ENCODE measurements around the gene RNF182. TPM values are rescaled to one million over a fixed set of nuclear protein-coding genes. Genes with fewer than 3 reads are reported as not detected.

RNF182 gene
- total and polyA plus RNA-seq, 2 donors (not counting 3 experiments of a cell fraction or from before 2014, with no cell fraction given): 0.43 to 0.93 TPM

DNA sequence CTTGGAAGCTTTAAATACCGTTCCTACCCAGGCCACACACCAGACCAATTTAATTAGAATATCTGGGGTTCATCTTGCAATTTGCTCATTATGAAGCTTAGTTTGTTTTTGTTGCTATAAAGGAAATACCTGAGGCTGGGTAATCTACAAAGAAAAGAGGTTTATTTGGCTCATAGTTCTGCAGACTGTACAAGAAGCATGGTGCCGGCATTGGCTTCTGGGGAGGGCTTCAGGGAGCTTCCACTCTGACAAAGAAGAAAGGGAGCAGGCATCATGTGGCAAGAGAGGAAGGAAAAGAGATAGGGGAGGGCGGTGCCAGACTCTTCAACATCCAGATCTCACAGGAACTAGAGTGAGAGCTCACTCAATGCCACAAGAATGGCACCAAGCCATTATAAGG lies 73.6 kb downstream of the RNF182 start:
- dilution Hi-C loops (cut with MboI; ENCODE audit: extremely low pct_ligation_motif_present, low sequenced_read_pairs): no loop called here
- Histone ChIP-seq H3K27me3 (ENCODE audit: control insufficient read depth in 2 of 2, insufficient read depth in 2 of 2, low read length in 2 of 2) (no peaks in the 10 kb centered on the region), H3K9me3 (replicated peaks; ENCODE audit: control insufficient read depth, insufficient read depth, low read length) (no peaks in the 10 kb centered on the region), H4K20me1 (replicated peaks; ENCODE audit: control insufficient read depth, extremely low read depth, insufficient read depth, low read length) (no peaks in the 10 kb centered on the region), H3K27ac (ENCODE audit: insufficient read depth, low read depth, low read length) (no peak overlapping the region), H3K4me2 (ENCODE audit: insufficient read depth, low read length) (no peak overlapping the region), H2AFZ (ENCODE audit: low read depth, low read length) (no peak overlapping the region), H3K79me2 (ENCODE audit: control insufficient read depth, insufficient read depth, low read length) (no peaks in the 10 kb centered on the region), H3K4me1 (ENCODE audit: control insufficient read depth, extremely low read depth, insufficient read depth, low read length) (no peaks in the 10 kb centered on the region), H3K36me3 (ENCODE audit: control insufficient read depth in 2 of 2, extremely low read depth in 1 of 2, insufficient read depth in 2 of 2, low read length in 2 of 2) (no peaks in the 10 kb centered on the region), H3K9me1 (replicated peaks; ENCODE audit: control insufficient read depth, extremely low read depth, insufficient read depth, low read length) (no peaks in the 10 kb centered on the region), H3K9ac (replicated peaks; ENCODE audit: extremely low read depth, insufficient read depth, low read length) (no peak overlapping the region), H3K4me3 (replicated peaks in 1 of 3; ENCODE audit: insufficient read depth in 1 of 3, low read depth in 1 of 3, low read length in 3 of 3) (no peak overlapping the region)
- intact Hi-C loops (cut with micrococcal nuclease): no loop called here
- CTCF ChIA-PET: interaction anchor here (1.3 kb wide), 1 partner anchor 48 kb away, joined by 4 read pairs; no protein-coding TSS in a partner anchor
- POLR2A ChIA-PET: no interaction called here
- BruUV-seq (replicated peaks): no TSS peak
- TF ChIP-seq JUN (IDR thresholded peaks at IDR 0.05; ENCODE audit: borderline replicate concordance, insufficient read depth, insufficient read length, low read depth): no peak
- no peak for TF ChIP-seq FOS (IDR thresholded peaks at IDR 0.05; ENCODE audit: borderline replicate concordance, insufficient read depth, low read length)
- TF ChIP-seq MAX (IDR thresholded peaks at IDR 0.05; ENCODE audit: insufficient read depth, insufficient read length): no peak
- FAIRE-seq (no peak), DNase-seq (ENCODE audit: low read depth, low spot score) (no peak)

DNA sequence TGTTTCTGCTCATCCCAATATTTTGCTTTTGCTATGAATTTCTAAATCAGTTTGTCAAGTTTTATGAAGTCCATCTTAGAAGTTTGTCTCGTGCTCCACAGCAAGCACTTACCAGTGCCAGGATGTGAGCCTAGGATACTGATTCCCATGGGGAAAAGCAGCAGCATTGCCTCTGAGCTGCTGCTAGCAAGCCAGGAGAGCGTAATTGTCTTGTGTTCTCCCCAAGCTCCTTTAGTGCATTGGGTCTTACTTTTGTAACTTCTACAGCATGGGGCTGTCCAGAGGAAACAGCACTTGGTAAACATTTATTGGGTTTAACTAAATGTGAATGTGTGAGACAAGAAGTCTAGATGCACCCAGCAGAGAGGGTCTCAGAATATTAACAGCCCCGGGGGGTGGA lies 76.1 kb downstream of the RNF182 start:
- Histone ChIP-seq H3K4me2 (ENCODE audit: insufficient read depth, low read length) (no peak overlapping the region), H3K27me3 (ENCODE audit: control insufficient read depth in 2 of 2, insufficient read depth in 2 of 2, low read length in 2 of 2) (no peaks in the 10 kb centered on the region), H4K20me1 (replicated peaks; ENCODE audit: control insufficient read depth, extremely low read depth, insufficient read depth, low read length) (no peaks in the 10 kb centered on the region), H3K9me1 (replicated peaks; ENCODE audit: control insufficient read depth, extremely low read depth, insufficient read depth, low read length) (no peaks in the 10 kb centered on the region), H3K79me2 (ENCODE audit: control insufficient read depth, insufficient read depth, low read length) (no peaks in the 10 kb centered on the region), H3K27ac (ENCODE audit: insufficient read depth, low read depth, low read length) (no peak overlapping the region), H2AFZ (ENCODE audit: low read depth, low read length) (no peak overlapping the region), H3K9ac (replicated peaks; ENCODE audit: extremely low read depth, insufficient read depth, low read length) (no peak overlapping the region), H3K4me1 (ENCODE audit: control insufficient read depth, extremely low read depth, insufficient read depth, low read length) (no peaks in the 10 kb centered on the region), H3K4me3 (replicated peaks in 1 of 3; ENCODE audit: insufficient read depth in 1 of 3, low read depth in 1 of 3, low read length in 3 of 3) (no peak overlapping the region), H3K36me3 (ENCODE audit: control insufficient read depth in 2 of 2, extremely low read depth in 1 of 2, insufficient read depth in 2 of 2, low read length in 2 of 2) (no peaks in the 10 kb centered on the region), H3K9me3 (replicated peaks; ENCODE audit: control insufficient read depth, insufficient read depth, low read length) (no peaks in the 10 kb centered on the region)
- FAIRE-seq: no peak
- dilution Hi-C loops (cut with MboI; ENCODE audit: extremely low pct_ligation_motif_present, low sequenced_read_pairs): no loop called here
- no peak for DNase-seq (ENCODE audit: low read depth, low spot score)
- ChIA-PET POLR2A (no interaction called here), CTCF (interaction anchor here (1.4 to 1.5 kb wide), 2 partner anchors 66 to 92 kb away, joined by 3 to 4 read pairs; no protein-coding TSS in a partner anchor)
- no peak for TF ChIP-seq MYC (IDR thresholded peaks at IDR 0.05; ENCODE audit: low read depth, low read length)
- no peak for TF ChIP-seq GATA2 (IDR thresholded peaks at IDR 0.05; ENCODE audit: insufficient read depth, insufficient read length, low read depth, low read length)
- TF ChIP-seq MAX (IDR thresholded peaks at IDR 0.05; ENCODE audit: insufficient read depth, insufficient read length): no peak
- no peak for TF ChIP-seq CTCF (IDR thresholded peaks at IDR 0.05; ENCODE audit: extremely low read depth in 1 of 2, insufficient read depth in 1 of 2, low read depth in 1 of 2, low read length in 2 of 2)
- TF ChIP-seq FOS (IDR thresholded peaks at IDR 0.05; ENCODE audit: borderline replicate concordance, insufficient read depth, low read length): no peak
- no peak for TF ChIP-seq JUN (IDR thresholded peaks at IDR 0.05; ENCODE audit: borderline replicate concordance, insufficient read depth, insufficient read length, low read depth)
- TF ChIP-seq POLR2AphosphoS5 (IDR thresholded peaks at IDR 0.05; ENCODE audit: insufficient read depth, low read depth, low read length): no peak
- TF ChIP-seq POLR2A (IDR thresholded peaks at IDR 0.05; ENCODE audit: low read depth, low read length): no peak
- TF ChIP-seq EZH2 (IDR thresholded peaks at IDR 0.05; ENCODE audit: borderline replicate concordance, low read depth, low read length, severe bottlenecking): no peak
- intact Hi-C loops (cut with micrococcal nuclease): no loop called here
- no TSS peak for BruUV-seq (replicated peaks)

All from endothelial cell of umbilical vein (primary cell).